ENCODE results near the gene SAMD1. TPM values are rescaled to one million over a fixed set of nuclear protein-coding genes. Genes with fewer than 3 reads are reported as not detected.

Gene SAMD1
- total RNA-seq, 1 experiment from 2014 or later: 108 TPM

DNA sequence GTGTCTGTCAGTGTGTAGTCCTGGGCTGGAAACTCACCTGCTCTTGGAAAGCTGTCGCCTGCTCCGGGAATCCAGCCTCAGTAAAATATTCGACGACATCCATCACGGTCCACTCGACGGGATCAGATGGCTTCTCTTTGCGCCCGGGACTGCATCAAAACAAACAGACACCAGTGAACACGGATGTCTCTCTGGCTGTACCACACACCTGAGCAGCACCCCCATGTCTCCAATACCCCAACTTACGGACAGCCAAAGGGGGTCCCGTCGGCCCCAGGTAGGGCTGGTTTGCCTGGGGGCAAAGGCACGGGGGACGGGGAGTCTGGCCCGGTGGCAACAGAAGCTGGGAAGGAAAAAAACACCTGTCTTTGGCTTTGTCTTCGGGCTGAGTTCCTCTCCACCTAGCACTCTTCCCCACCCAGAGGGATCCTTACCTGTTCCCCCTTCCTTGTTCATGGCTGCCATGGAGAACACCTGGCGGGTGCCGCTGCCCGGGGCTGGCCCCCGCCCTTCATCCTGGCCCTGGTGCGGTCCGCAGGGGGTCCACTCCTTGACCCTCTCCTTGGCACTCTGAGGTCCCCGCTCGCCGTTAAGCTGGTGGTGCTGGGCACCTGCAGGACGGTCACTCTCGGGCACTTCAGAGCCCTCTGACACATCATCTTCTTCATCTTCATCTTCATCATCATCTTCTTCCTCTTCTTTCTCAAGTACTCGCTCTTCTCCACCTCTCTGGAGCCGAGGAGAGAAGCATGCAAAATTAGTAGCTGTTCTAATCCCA is 1.7 kb downstream of the SAMD1 start:
- H4K20me1 ChIP-seq (ENCODE audit: control insufficient read depth, insufficient read depth, insufficient read length): no peaks in the 10 kb centered on the region
- peaks cover 6% of the 10 kb centered on the region for H3K9me3 ChIP-seq (ENCODE audit: control insufficient read depth, low read depth, low read length)
- no peak overlapping the region for H3K56ac ChIP-seq (ENCODE audit: insufficient read length, low read depth, low read length)
- H3K27me3 Mint-ChIP-seq (ENCODE audit: low read depth): peaks cover 15% of the 10 kb centered on the region
- H3K27ac Mint-ChIP-seq: no peak overlapping the region
- H3K4me1 Mint-ChIP-seq: peaks cover 12% of the 10 kb centered on the region in 2 experiments
- no peak overlapping the region for H4K5ac ChIP-seq (ENCODE audit: insufficient read length, low read depth, low read length)
- peaks cover 15 to 36% (median 29%) of the 10 kb centered on the region in 3 experiments; a peak in 6 of 7 replicates for H3K36me3 Mint-ChIP-seq (ENCODE audit: insufficient read depth in 1 of 3, low read depth in 3 of 3)
- H3K4me3 Mint-ChIP-seq: peak overlapping the region; percentile 78 to 87
- peak overlapping the region; percentile 40 for H3K4me2 ChIP-seq (ENCODE audit: insufficient read depth, insufficient read length, low read length)
- H3K9me3 Mint-ChIP-seq: peaks cover 9% of the 10 kb centered on the region in 2 experiments
- no peaks in the 10 kb centered on the region for H3K79me2 ChIP-seq (ENCODE audit: insufficient read depth, low read length)
- H3K4ac ChIP-seq (ENCODE audit: low read depth, low read length): no peak overlapping the region
- H2BK120ac ChIP-seq (ENCODE audit: low read depth, low read length, poor library complexity, severe bottlenecking): no peak overlapping the region
- no peak overlapping the region for H2AFZ ChIP-seq (ENCODE audit: low read length)
- H3K27me3 ChIP-seq (ENCODE audit: insufficient read depth, low read length): no peaks in the 10 kb centered on the region
- no peak overlapping the region for H2BK15ac ChIP-seq (ENCODE audit: low read depth, low read length)
- no peak overlapping the region for H4K91ac ChIP-seq (ENCODE audit: insufficient read length, low read depth, low read length)
- WGBS (ENCODE audit: extremely low coverage, insufficient read length, low lambda C conversion rate): no CpG with 5 or more reads among the region's 30 CpGs
- H4K8ac ChIP-seq (replicated peaks; ENCODE audit: insufficient read length, low read depth, low read length): no peak overlapping the region
- H2BK12ac ChIP-seq (ENCODE audit: insufficient read length, low read depth, low read length): no peak overlapping the region
- no peak overlapping the region for H3K27ac ChIP-seq (ENCODE audit: insufficient read length, low read depth, low read length)
- H3K23ac ChIP-seq (ENCODE audit: insufficient read length, low read depth, low read length): no peak overlapping the region
- H3K79me1 ChIP-seq (ENCODE audit: insufficient read depth, low read depth, low read length, poor library complexity, severe bottlenecking): no peaks in the 10 kb centered on the region
- H3K4me1 ChIP-seq (ENCODE audit: insufficient read depth, low read length): no peaks in the 10 kb centered on the region
- H2BK5ac ChIP-seq (ENCODE audit: insufficient read length, low read length): no peak overlapping the region
- H2BK20ac ChIP-seq (ENCODE audit: low read depth, low read length, poor library complexity, severe bottlenecking): no peak overlapping the region
- DNase-seq: no peak
- no peak overlapping the region for H3T11ph ChIP-seq (ENCODE audit: low read length)
- no peak overlapping the region for H2AK5ac ChIP-seq (ENCODE audit: insufficient read length, low read length)
- H3K14ac ChIP-seq (ENCODE audit: insufficient read depth, low read length): no peak overlapping the region
- TF ChIP-seq CTCF (conservative IDR thresholded peaks at IDR 0.05): no peak
- H3K18ac ChIP-seq (ENCODE audit: insufficient read length, low read depth, low read length): no peak overlapping the region
- H3K9ac ChIP-seq (ENCODE audit: extremely low read depth, insufficient read length, low read length): no peak overlapping the region
- H3K23me2 ChIP-seq (ENCODE audit: insufficient read length, low read depth, low read length, poor library complexity, severe bottlenecking): peaks cover 8% of the 10 kb centered on the region
